Psoas muscle (tissue), 8 donors: ENCODE data around the gene ATP5PO. TPM values are rescaled to one million over a fixed set of nuclear protein-coding genes. Genes with fewer than 3 reads are reported as not detected.

Experiments
- ATAC-seq, 4 donors: fragments of 200-7000 bp; cut with Tn5 transposase; one replicate each; pipeline ENCODE4 v1.9.1; 2020; ENCODE audit warnings: moderate library complexity in 3 of 4, mild to moderate bottlenecking in 2 of 4
- DNase-seq, 2 donors: peaks; one replicate each; pipeline ENCODE4 v3.0.0-alpha.2; 2020
- H3K27ac ChIP-seq: fragments of 200-600 bp; one replicate; pipeline ENCODE4 v1.8.0; 2022
- H3K27me3 ChIP-seq, 3 donors: fragments of 200-600 bp in 1 of 3; one replicate each; pipeline versions ENCODE4 v1.6.1 to v1.8.0; 2013 to 2022; ENCODE audit warnings: low read length in 2 of 3, mild to moderate bottlenecking in 2 of 3, moderate library complexity in 1 of 3; ENCODE audit not compliant: insufficient read depth in 3 of 3
- H3K36me3 ChIP-seq, 2 donors: fragments of 200-600 bp in 1 of 2; one replicate each; pipeline versions ENCODE4 v1.6.1 to v1.8.0; 2013 to 2022; ENCODE audit warnings: low read depth in 1 of 2, mild to moderate bottlenecking in 1 of 2, moderate library complexity in 1 of 2; ENCODE audit not compliant: insufficient read depth in 1 of 2
- H3K4me1 ChIP-seq: fragments of 200-600 bp; one replicate; pipeline ENCODE4 v1.8.0; 2022
- H3K4me3 ChIP-seq: fragments of 200-600 bp; one replicate; pipeline ENCODE4 v1.8.0; 2022; ENCODE audit warnings: mild to moderate bottlenecking
- H3K9me3 ChIP-seq: fragments of 200-600 bp; one replicate; pipeline ENCODE4 v1.8.0; 2022
- CTCF ChIP-seq: fragments of 200-600 bp; IDR thresholded peaks from one replicate; pipeline ENCODE4 v1.8.0; 2022; ENCODE audit warnings: antibody characterized with exemption
- WGBS, 3 donors: extraction: QIAGEN DNeasy Blood & Tissue Kit; methylation state at CpG; one replicate each; pipeline versions ENCODE4 v1.1.6 to v1.1.7; 2013; 5-methylcytosine and 5-hydroxymethylcytosine counted together
- intact Hi-C, 2 donors: fragments of 100-400 bp; cut with DNase I; formaldehyde crosslinking; loops; one replicate each; pipeline versions ENCODE4 v1.11.0 to v1.14.2; 2022
- polyA plus RNA-seq, 3 donors: library from polyadenylated mRNA; stranded (reverse); fragments of 200-250 nt; gene quantifications; one replicate each; pipeline ENCODE4 v1.2.3, GENCODE V29; 2013
- total RNA-seq, 4 donors: library from RNA; stranded (reverse); fragmentation: NEBNext Ultra II Directional in 2 of 4; extraction: Animal tissue kit (Norgen Biotek cat#: 25700) in 2 of 4; gene quantifications; one replicate each; pipeline versions ENCODE4 v1.2.1 to v1.2.4, GENCODE V29; 2021 to 2023
- donor health status: healthy with polysubstance abuse.
- donor health status: DM: no; HTN: no; CAD: no; lungs with moderate emphysema.
- donor health status: Bipolar disorder and iron deficiency.
- donor health status: healthy.
- donor health status: DM: yes; HTN: yes; CAD: no.
- donor health status: DM: no; HTN: no; CAD: no.
- donor health status: DM: no; HTN: no; CAD: no.
- donor health status: DM: yes; HTN: yes; CAD: no.

Gene ATP5PO
- total and polyA plus RNA-seq, 7 donors: 294 to 680 (median 473) TPM

GRCh38 chr21:33878824-33879223 is 36.8 kb downstream of the ATP5PO start:
- Histone ChIP-seq H3K4me3 (no peak overlapping the region), H3K36me3 (no peaks in the 10 kb centered on the region), H3K27ac (no peak overlapping the region), H3K9me3 (no peaks in the 10 kb centered on the region), H3K4me1 (no peaks in the 10 kb centered on the region), H3K27me3 (no peaks in the 10 kb centered on the region)
- no peak for DNase-seq
- no peak for ATAC-seq
- 80 to 93% (median 83%) methylated on average over 6 of the region's 6 CpGs for WGBS, 3 donors
- intact Hi-C loops: no loop called here
- no peak for TF ChIP-seq CTCF

GRCh38 chr21:33875026-33875695 is 40.4 kb downstream of the ATP5PO start:
- ATAC-seq (no peak), DNase-seq (peak in 1 of 2 donors; percentile 30)
- Histone ChIP-seq H3K36me3 (no peaks in the 10 kb centered on the region), H3K4me3 (no peak overlapping the region), H3K9me3 (no peaks in the 10 kb centered on the region), H3K27ac (no peak overlapping the region), H3K4me1 (no peaks in the 10 kb centered on the region), H3K27me3 (no peaks in the 10 kb centered on the region)
- 89 to 94% (median 91%) methylated on average over 20 of the region's 20 CpGs for whole genome bisulfite sequencing, 3 donors
- TF ChIP-seq CTCF: no peak
- intact Hi-C loops: no loop called here

GRCh38 chr21:33874161-33874560 is 41.4 kb downstream of the ATP5PO start:
- Histone ChIP-seq H3K36me3 (no peaks in the 10 kb centered on the region), H3K27me3 (no peaks in the 10 kb centered on the region), H3K4me1 (no peaks in the 10 kb centered on the region), H3K9me3 (no peaks in the 10 kb centered on the region), H3K4me3 (no peak overlapping the region), H3K27ac (no peak overlapping the region)
- intact Hi-C loops: no loop called here
- no peak for ATAC-seq
- peak in 1 of 2 donors; percentile 18 for DNase-seq
- 90 to 97% (median 95%) methylated on average over 7 of the region's 7 CpGs for WGBS, 3 donors
- TF ChIP-seq CTCF: no peak

- intact Hi-C loops: no loop called here
Measured at GRCh38 chr21:33872881-33873515, 42.6 kb downstream of the ATP5PO start.

More at GRCh38 chr21:33872881-33873515, 42.6 kb downstream of the ATP5PO start:
- DNase-seq: no peak
- Histone ChIP-seq H3K27me3 (no peaks in the 10 kb centered on the region), H3K36me3 (no peaks in the 10 kb centered on the region), H3K4me1 (no peaks in the 10 kb centered on the region), H3K4me3 (no peak overlapping the region), H3K27ac (no peak overlapping the region), H3K9me3 (no peaks in the 10 kb centered on the region)
- WGBS, 3 donors: 72 to 82% (median 76%) methylated on average over 4 of the region's 4 CpGs
- no peak for TF ChIP-seq CTCF
- ATAC-seq: no peak
